HFFc6 (cell line): ENCODE results near the gene RBM5. TPM values are rescaled to one million over a fixed set of nuclear protein-coding genes. Genes with fewer than 3 reads are reported as not detected.

ENCODE experiments used
- DNase-seq: peaks from one replicate; pipeline ENCODE4 v3.0.0-alpha.2; 2018
- H3K27ac Mint-ChIP-seq: 2 replicates; pipeline ENCODE4 v1.8.0; 2020; ENCODE audit warnings: mild to moderate bottlenecking, mixed read lengths
- H3K27me3 Mint-ChIP-seq: 2 replicates; pipeline ENCODE4 v1.8.0; 2021; ENCODE audit warnings: mild to moderate bottlenecking, moderate library complexity, mixed read lengths; ENCODE audit not compliant: insufficient read depth
- H3K36me3 Mint-ChIP-seq: 2 replicates; pipeline ENCODE4 v1.8.0; 2021; ENCODE audit warnings: low read depth, mixed read lengths
- H3K4me1 Mint-ChIP-seq: 2 replicates; pipeline ENCODE4 v1.8.0; 2020; ENCODE audit warnings: low read depth, mixed read lengths
- H3K4me3 Mint-ChIP-seq: 2 replicates; pipeline ENCODE4 v1.8.0; 2020; ENCODE audit warnings: mild to moderate bottlenecking, moderate library complexity, mixed read lengths
- H3K9me3 Mint-ChIP-seq: 2 replicates; pipeline ENCODE4 v1.8.0; 2020; ENCODE audit warnings: mild to moderate bottlenecking, mixed read lengths
- CTCF ChIP-seq: fragments of 200-600 bp; sonication (generic); IDR thresholded peaks from 2 replicates; pipeline ENCODE4 v1.5.0; 2021; ENCODE audit warnings: antibody characterized with exemption, mild to moderate bottlenecking
- total RNA-seq, 6 experiments: library from RNA; stranded (reverse); fragmentation: NEBNext Ultra II Directional; extraction: Animal tissue kit (Norgen Biotek cat#: 25700); gene quantifications; 2 replicates in 1 of 6; 3 replicates in 5 of 6; pipeline ENCODE4 v1.2.3, GENCODE V29; 2021

The RBM5 gene
- total RNA-seq, 6 experiments from 2014 or later: 69.3 to 83.8 (median 78.5) TPM

GRCh38 chr3:50162034-50162883 lies 73.5 kb downstream of the RBM5 start:
- TF ChIP-seq CTCF: no peak
- H3K27ac Mint-ChIP-seq: peak overlapping the region; percentile 5; the same call in 1 of the 2 replicates
- no peaks in the 10 kb centered on the region for H3K9me3 Mint-ChIP-seq
- no peaks in the 10 kb centered on the region; the same call in 1 of the 2 replicates for H3K27me3 Mint-ChIP-seq
- no peaks in the 10 kb centered on the region for H3K36me3 Mint-ChIP-seq
- peaks cover 80% of the 10 kb centered on the region for H3K4me1 Mint-ChIP-seq
- no peak for DNase-seq
- no peak overlapping the region for H3K4me3 Mint-ChIP-seq

- Mint-ChIP-seq H3K27ac (peak overlapping the region; percentile 71), H3K27me3 (no peaks in the 10 kb centered on the region), H3K4me1 (peaks cover 78% of the 10 kb centered on the region), H3K36me3 (no peaks in the 10 kb centered on the region), H3K9me3 (no peaks in the 10 kb centered on the region), H3K4me3 (peak overlapping the region; percentile 66)
- no peak for TF ChIP-seq CTCF
- DNase-seq: peak; percentile 95
These were observed 75.1 kb downstream of the RBM5 start for GRCh38 chr3:50163572-50164455.

GRCh38 chr3:50164481-50164880 lies 75.8 kb downstream of the RBM5 start:
- Mint-ChIP-seq H3K4me1 (peaks cover 76% of the 10 kb centered on the region), H3K9me3 (no peaks in the 10 kb centered on the region), H3K27me3 (no peaks in the 10 kb centered on the region), H3K4me3 (peak overlapping the region; percentile 66), H3K36me3 (no peaks in the 10 kb centered on the region), H3K27ac (peak overlapping the region; percentile 71)
- no peak for DNase-seq
- TF ChIP-seq CTCF: no peak

- Mint-ChIP-seq H3K36me3 (no peaks in the 10 kb centered on the region), H3K27ac (peak overlapping the region; percentile 71), H3K4me3 (peak overlapping the region; percentile 66), H3K9me3 (no peaks in the 10 kb centered on the region), H3K27me3 (no peaks in the 10 kb centered on the region), H3K4me1 (peaks cover 81% of the 10 kb centered on the region)
- DNase-seq: peak; percentile 59
- TF ChIP-seq CTCF: no peak
These were observed 76.5 kb downstream of the RBM5 start for GRCh38 chr3:50164984-50165909.
